B cell (primary cell): ENCODE measurements around the gene PPP6R3. TPM values are rescaled to one million over a fixed set of nuclear protein-coding genes. Genes with fewer than 3 reads are reported as not detected.

Experiments used
- ATAC-seq: fragments of 200-7000 bp; cut with Tn5 transposase; one replicate; pipeline ENCODE4 v1.10.0; 2021; ENCODE audit warnings: low read depth, mild to moderate bottlenecking, moderate number of reproducible peaks, moderate library complexity
- CTCF ChIA-PET: fragments of 350-600 bp; sonication (Branson Sonifier 250); formaldehyde crosslinking; loops from one replicate; lab custom pipeline; 2021; ENCODE audit warnings: antibody characterized with exemption, inconsistent platforms; lab: Charles Lee
- POLR2A ChIA-PET: fragments of 350-600 bp; sonication (Branson Sonifier 250); formaldehyde crosslinking; loops from one replicate; lab custom pipeline; 2021; ENCODE audit warnings: antibody characterized with exemption; lab: Charles Lee
- DNase-seq: peaks from one replicate; pipeline ENCODE4 v3.0.0; 2013
- H2AFZ ChIP-seq: 2 replicates; pipeline ENCODE4 v1.6.1; 2012; ENCODE audit warnings: mild to moderate bottlenecking, low read depth, low read length; ENCODE audit not compliant: insufficient read depth, poor library complexity, severe bottlenecking
- H3K27ac ChIP-seq, 2 donors: 1 replicate in 1 of 2; 2 replicates in 1 of 2; pipeline ENCODE4 v1.5.1; 2012 to 2013; ENCODE audit warnings: low read length in 2 of 2, mild to moderate bottlenecking in 2 of 2, moderate library complexity in 1 of 2
- H3K27me3 ChIP-seq, 4 experiments: fragments of 200-600 bp in 1 of 4; sonication (generic) in 1 of 4; replicated peaks in 1 of 4; 1 replicate in 2 of 4; 2 replicates in 2 of 4; pipeline versions ENCODE4 v1.6.1 to v1.7.0; 2013 to 2016; ENCODE audit warnings: low read length in 3 of 4, mild to moderate bottlenecking in 2 of 4, mixed read lengths in 1 of 4, moderate library complexity in 1 of 4; ENCODE audit not compliant: insufficient read depth in 4 of 4, control insufficient read depth in 3 of 4; ENCODE audit errors: control extremely low read depth in 1 of 4
- H3K36me3 ChIP-seq, 2 experiments: replicated peaks in 1 of 2; 1 replicate in 1 of 2; 2 replicates in 1 of 2; pipeline versions ENCODE4 v1.6.1 to v1.7.1; 2013; ENCODE audit warnings: low read length in 1 of 2; ENCODE audit not compliant: insufficient read depth in 2 of 2, control insufficient read depth in 1 of 2; ENCODE audit errors: control extremely low read depth in 1 of 2, extremely low read depth in 1 of 2
- H3K4me1 ChIP-seq, 2 donors: fragments of 200-600 bp in 1 of 2; sonication (generic) in 1 of 2; 1 replicate in 1 of 2; 2 replicates in 1 of 2; pipeline versions ENCODE4 v1.5.1 to v1.6.1; 2013 to 2017; ENCODE audit warnings: low read length in 2 of 2; ENCODE audit not compliant: control insufficient read depth in 2 of 2, insufficient read depth in 2 of 2
- H3K4me2 ChIP-seq: replicated peaks from 2 replicates; pipeline ENCODE3; 2012; ENCODE audit warnings: mild to moderate bottlenecking, low read depth, low read length; ENCODE audit not compliant: poor library complexity, severe bottlenecking
- H3K4me3 ChIP-seq, 5 experiments: fragments of 200-600 bp in 1 of 5; sonication (generic) in 1 of 5; 1 replicate in 3 of 5; 2 replicates in 2 of 5; pipeline versions ENCODE4 v1.5.1 to v1.7.0; 2011 to 2016; ENCODE audit warnings: low read length in 4 of 5, mild to moderate bottlenecking in 4 of 5, low read depth in 2 of 5, control low read depth in 1 of 5, moderate library complexity in 1 of 5; ENCODE audit not compliant: insufficient read depth in 1 of 5; ENCODE audit errors: control extremely low read depth in 1 of 5, extremely low read depth in 1 of 5
- H3K79me2 ChIP-seq: fragments of 200-600 bp; sonication (generic); one replicate; pipeline ENCODE4 v1.6.0; 2016; ENCODE audit warnings: low read length; ENCODE audit not compliant: control insufficient read depth, insufficient read depth
- H3K9ac ChIP-seq: fragments of 200-600 bp; sonication (generic); 2 replicates; pipeline ENCODE4 v1.6.1; 2017; ENCODE audit warnings: mild to moderate bottlenecking, low read length, moderate library complexity
- H3K9me3 ChIP-seq, 3 donors: one replicate each; pipeline versions ENCODE4 v1.6.1 to v1.7.1; 2013; ENCODE audit warnings: low read length in 2 of 3; ENCODE audit not compliant: control insufficient read depth in 2 of 3, insufficient read depth in 1 of 3; ENCODE audit errors: control extremely low read depth in 1 of 3
- H4K20me1 ChIP-seq: 2 replicates; pipeline ENCODE4 v1.6.0; 2012; ENCODE audit warnings: mild to moderate bottlenecking, low read length; ENCODE audit not compliant: insufficient read depth, control insufficient read depth, poor library complexity, severe bottlenecking
- H3K27ac Mint-ChIP-seq: one replicate; pipeline ENCODE4 v1.8.0; 2021; ENCODE audit warnings: mixed read lengths
- H3K27me3 Mint-ChIP-seq: one replicate; pipeline ENCODE4 v1.8.0; 2021; ENCODE audit warnings: mixed read lengths
- H3K4me1 Mint-ChIP-seq: one replicate; pipeline ENCODE4 v1.8.0; 2021; ENCODE audit warnings: mixed read lengths
- H3K4me3 Mint-ChIP-seq: one replicate; pipeline ENCODE4 v1.8.0; 2021; ENCODE audit warnings: mixed read lengths
- H3K9me3 Mint-ChIP-seq: one replicate; pipeline ENCODE4 v1.8.0; 2022; ENCODE audit warnings: mixed read lengths; ENCODE audit not compliant: insufficient read depth
- CTCF ChIP-seq: fragments of 200-600 bp; IDR thresholded peaks from one replicate; pipeline ENCODE4 v1.8.0; 2022; ENCODE audit warnings: antibody characterized with exemption, mild to moderate bottlenecking
- EZH2 ChIP-seq: IDR thresholded peaks from 2 replicates; pipeline ENCODE4 v1.6.1; 2012; ENCODE audit warnings: borderline replicate concordance, low read depth, mild to moderate bottlenecking, moderate library complexity, low read length; ENCODE audit not compliant: insufficient read depth, poor library complexity, severe bottlenecking
- WGBS: methylation state at CpG from one replicate; pipeline ENCODE4 v1.1.5; 2013; ENCODE audit warnings: missing lambda C conversion rate; ENCODE audit not compliant: insufficient coverage; 5-methylcytosine and 5-hydroxymethylcytosine counted together
- intact Hi-C: fragments of 100-400 bp; cut with micrococcal nuclease; formaldehyde crosslinking; loops from one replicate; pipeline ENCODE4 v1.10.0; 2022
- polyA plus RNA-seq: library from polyadenylated mRNA; depleted of rRNA; stranded (reverse); fragments of >200 nt; gene quantifications from 2 replicates; pipeline ENCODE4 v1.2.3, GENCODE V29; 2012
- total RNA-seq, 2 donors: library from RNA; stranded (reverse); fragments of 120-200 nt in 1 of 2; gene quantifications; 1 replicate in 1 of 2; 2 replicates in 1 of 2; pipeline versions ENCODE4 v1.2.3 to v1.2.4, GENCODE V29; 2013 to 2022

The PPP6R3 gene
- total and polyA plus RNA-seq, 2 donors (not counting 1 experiment from before 2014, with no cell fraction given), result 48.5 to 159 TPM

DNA sequence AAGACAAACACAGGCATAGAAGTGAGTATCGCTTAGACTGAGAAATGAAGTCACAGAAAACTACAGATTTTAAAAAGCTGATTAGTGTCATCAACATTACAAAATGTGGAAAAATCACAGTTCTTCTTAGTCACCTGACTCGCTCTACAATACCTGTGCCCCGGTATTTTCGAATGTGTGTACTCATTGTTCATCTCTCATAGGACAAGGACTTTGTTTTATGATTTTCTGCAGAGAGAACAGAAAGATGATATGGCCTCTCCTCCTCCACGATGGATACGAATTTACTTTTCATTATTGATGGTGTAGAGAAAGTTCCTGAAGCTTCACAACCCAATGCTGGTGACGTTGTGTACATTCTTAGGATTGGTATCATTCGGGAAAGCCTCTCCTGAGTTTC lies 194.4 kb downstream of the PPP6R3 start:
- ATAC-seq, result no peak
- intact Hi-C loops, result no loop called here

DNA sequence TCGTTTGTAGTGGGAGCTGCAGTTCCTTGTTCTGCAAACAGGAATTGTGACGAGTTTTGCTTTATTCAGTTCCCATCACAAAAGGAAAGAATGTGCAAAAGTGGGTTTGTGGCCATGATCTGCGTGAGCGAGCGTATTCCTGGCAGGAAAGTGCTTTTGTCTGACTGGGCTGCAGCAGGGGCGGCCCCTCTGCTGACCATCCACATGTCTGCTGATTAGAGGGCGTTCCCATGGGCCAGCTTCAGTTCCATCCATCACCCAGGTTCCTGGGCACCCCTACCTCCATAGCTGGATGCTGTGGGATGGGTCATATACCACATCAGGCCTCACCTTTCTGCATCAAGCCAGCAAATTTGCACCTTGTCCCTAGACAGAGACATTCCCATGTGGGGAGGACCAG lies 194.9 kb downstream of the PPP6R3 start:
- Histone ChIP-seq H3K4me2 (no peak overlapping the region), H3K27me3 (peaks cover 0 to 6% (median 0%) of the 10 kb centered on the region in 4 experiments), H4K20me1 (no peaks in the 10 kb centered on the region), H3K4me3 (no peak overlapping the region), H3K36me3 (no peaks in the 10 kb centered on the region), H3K4me1 (no peaks in the 10 kb centered on the region), H3K9ac (no peak overlapping the region), H3K27ac (no peak overlapping the region), H3K9me3 (peaks cover 0 to 18% (median 0%) of the 10 kb centered on the region in 3 donors), H2AFZ (no peak overlapping the region), H3K79me2 (no peaks in the 10 kb centered on the region)
- TF ChIP-seq EZH2 (no peak), CTCF (no peak)
- ATAC-seq, result no peak
- Mint-ChIP-seq H3K4me3 (no peak overlapping the region), H3K27me3 (peaks cover 22% of the 10 kb centered on the region), H3K27ac (no peak overlapping the region), H3K4me1 (peaks cover 3% of the 10 kb centered on the region), H3K9me3 (no peaks in the 10 kb centered on the region)
- ChIA-PET CTCF (no interaction called here), POLR2A (no interaction called here)
- DNase-seq, result no peak
- 59% methylated on average over 3 of the region's 7 CpGs for WGBS
- intact Hi-C loops, result no loop called here

More for the DNA sequence above, 194.4 kb downstream of the PPP6R3 start:
- no peaks in the 10 kb centered on the region for H3K79me2 ChIP-seq
- TF ChIP-seq EZH2 (no peak), CTCF (no peak)
- WGBS, result 82% methylated on average over 2 of the region's 8 CpGs
- H3K9me3 ChIP-seq, result peaks cover 0 to 18% (median 0%) of the 10 kb centered on the region in 3 donors
- no peak overlapping the region for H3K27ac ChIP-seq
- no peak overlapping the region for H2AFZ ChIP-seq
- H3K4me1 ChIP-seq, result no peaks in the 10 kb centered on the region
- CTCF ChIA-PET, result no interaction called here
- POLR2A ChIA-PET, result interaction anchor here (0.7 kb wide), 1 partner anchor 10 kb away, joined by 3 read pairs; no protein-coding TSS in a partner anchor
- no peak overlapping the region for H3K4me3 ChIP-seq
- no peak for DNase-seq
- H3K36me3 ChIP-seq, result no peaks in the 10 kb centered on the region
- H3K27me3 ChIP-seq, result peaks cover 0 to 6% (median 0%) of the 10 kb centered on the region in 4 experiments
- H3K9ac ChIP-seq, result no peak overlapping the region
- H3K4me3 Mint-ChIP-seq, result no peak overlapping the region
- H3K4me2 ChIP-seq, result no peak overlapping the region
- H3K27me3 Mint-ChIP-seq, result peaks cover 22% of the 10 kb centered on the region
- peaks cover 3% of the 10 kb centered on the region for H3K4me1 Mint-ChIP-seq
- no peaks in the 10 kb centered on the region for H4K20me1 ChIP-seq
- H3K27ac Mint-ChIP-seq, result no peak overlapping the region
- no peaks in the 10 kb centered on the region for H3K9me3 Mint-ChIP-seq
